Keratinocyte (primary cell): ENCODE measurements around the gene ZNF208.

Experiments
- CTCF ChIP-seq, 3 experiments: IDR thresholded peaks in 1 of 3; conservative IDR thresholded peaks in 1 of 3; optimal IDR thresholded peaks in 1 of 3; 2 replicates in 2 of 3; 3 replicates in 1 of 3; pipeline versions ENCODE3 to v1.5.1; 2011; ENCODE audit warnings: low read length in 3 of 3, mild to moderate bottlenecking in 3 of 3, moderate library complexity in 2 of 3, control low read depth in 1 of 3, inconsistent platforms in 1 of 3; ENCODE audit not compliant: insufficient read depth in 2 of 3; ENCODE audit errors: extremely low read depth in 1 of 3
- EZH2 ChIP-seq: IDR thresholded peaks from one replicate; pipeline ENCODE4 v1.6.1; 2012; ENCODE audit warnings: inconsistent platforms, mild to moderate bottlenecking, low read length, moderate library complexity

DNA sequence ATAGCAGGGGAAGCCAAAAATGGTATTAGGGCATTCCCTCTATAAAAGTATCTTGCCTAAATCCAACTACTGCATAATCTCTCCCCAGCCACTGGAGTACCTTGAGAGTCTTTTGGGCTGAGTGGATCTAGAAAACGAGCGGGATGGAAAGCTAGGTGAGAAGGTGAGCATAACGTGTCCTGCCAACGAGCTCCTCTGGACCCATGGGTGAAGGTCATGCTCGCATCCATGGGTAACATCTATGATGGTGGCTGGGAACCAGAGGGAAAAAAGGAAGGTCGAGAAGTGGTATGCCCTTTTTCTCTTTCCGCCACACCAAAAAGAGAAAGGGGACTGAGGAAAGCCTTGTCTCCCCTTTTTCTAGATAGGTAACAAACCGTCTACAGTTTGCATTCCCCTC, 63.0 kb downstream of the ZNF208 start:
- TF ChIP-seq CTCF (optimal IDR thresholded peaks at IDR 0.05 in 1 of 3, IDR thresholded peaks at IDR 0.05 in 1 of 3, conservative IDR thresholded peaks at IDR 0.05 in 1 of 3; ENCODE audit: extremely low read depth in 1 of 3, insufficient read depth in 2 of 3, low read length in 3 of 3) = no peak
- TF ChIP-seq EZH2 = no peak
